Measurements from ENCODE around the gene EYA4. TPM values are rescaled to one million over a fixed set of nuclear protein-coding genes. Genes with fewer than 3 reads are reported as not detected.

Gene EYA4
- total and polyA plus RNA-seq, 2 donors (not counting 3 experiments of a cell fraction or from before 2014, with no cell fraction given), result not detected

GRCh38 chr6:133205304-133205703 lies 35.9 kb upstream of the EYA4 start:
- Histone ChIP-seq H3K79me2 (ENCODE audit: control insufficient read depth, insufficient read depth, low read length) (no peaks in the 10 kb centered on the region), H3K4me3 (replicated peaks in 1 of 3; ENCODE audit: insufficient read depth in 1 of 3, low read depth in 1 of 3, low read length in 3 of 3) (no peak overlapping the region), H3K27ac (ENCODE audit: insufficient read depth, low read depth, low read length) (no peak overlapping the region), H3K4me1 (ENCODE audit: control insufficient read depth, extremely low read depth, insufficient read depth, low read length) (no peaks in the 10 kb centered on the region), H3K4me2 (ENCODE audit: insufficient read depth, low read length) (no peak overlapping the region), H3K27me3 (ENCODE audit: control insufficient read depth in 2 of 2, insufficient read depth in 2 of 2, low read length in 2 of 2) (no peaks in the 10 kb centered on the region), H3K9me1 (replicated peaks; ENCODE audit: control insufficient read depth, extremely low read depth, insufficient read depth, low read length) (no peaks in the 10 kb centered on the region), H3K36me3 (ENCODE audit: control insufficient read depth in 2 of 2, extremely low read depth in 1 of 2, insufficient read depth in 2 of 2, low read length in 2 of 2) (no peaks in the 10 kb centered on the region), H3K9ac (replicated peaks; ENCODE audit: extremely low read depth, insufficient read depth, low read length) (no peak overlapping the region), H4K20me1 (replicated peaks; ENCODE audit: control insufficient read depth, extremely low read depth, insufficient read depth, low read length) (no peaks in the 10 kb centered on the region), H3K9me3 (replicated peaks; ENCODE audit: control insufficient read depth, insufficient read depth, low read length) (no peaks in the 10 kb centered on the region), H2AFZ (ENCODE audit: low read depth, low read length) (no peak overlapping the region)
- ChIA-PET CTCF (no interaction called here), POLR2A (no interaction called here)
- no peak for FAIRE-seq
- BruUV-seq (replicated peaks), result no TSS peak
- dilution Hi-C loops (cut with MboI; ENCODE audit: extremely low pct_ligation_motif_present, low sequenced_read_pairs), result no loop called here
- intact Hi-C loops (cut with micrococcal nuclease), result no loop called here
- DNase-seq (ENCODE audit: low read depth, low spot score), result no peak
- TF ChIP-seq JUN (IDR thresholded peaks at IDR 0.05; ENCODE audit: borderline replicate concordance, insufficient read depth, insufficient read length, low read depth), result no peak
- TF ChIP-seq MAX (IDR thresholded peaks at IDR 0.05; ENCODE audit: insufficient read depth, insufficient read length), result no peak
- no peak for TF ChIP-seq GATA2 (IDR thresholded peaks at IDR 0.05; ENCODE audit: insufficient read depth, insufficient read length, low read depth, low read length)
- TF ChIP-seq FOS (IDR thresholded peaks at IDR 0.05; ENCODE audit: borderline replicate concordance, insufficient read depth, low read length), result no peak
- no peak for TF ChIP-seq POLR2AphosphoS5 (IDR thresholded peaks at IDR 0.05; ENCODE audit: insufficient read depth, low read depth, low read length)
- no peak for TF ChIP-seq MYC (IDR thresholded peaks at IDR 0.05; ENCODE audit: low read depth, low read length)
- TF ChIP-seq EZH2 (IDR thresholded peaks at IDR 0.05; ENCODE audit: borderline replicate concordance, low read depth, low read length, severe bottlenecking), result no peak
- TF ChIP-seq POLR2A (IDR thresholded peaks at IDR 0.05; ENCODE audit: low read depth, low read length), result no peak
- TF ChIP-seq CTCF (IDR thresholded peaks at IDR 0.05; ENCODE audit: extremely low read depth in 1 of 2, insufficient read depth in 1 of 2, low read depth in 1 of 2, low read length in 2 of 2), result no peak
